LNCaP clone FGC (cell line): ENCODE results near the gene OAS2.

Experiments used
- DNase-seq: peaks from one replicate; pipeline ENCODE4 v3.0.0-alpha.2; 2011; ENCODE audit warnings: low read depth
- H3K4me3 ChIP-seq: 2 replicates; pipeline ENCODE4 v1.5.1; 2011; ENCODE audit warnings: mild to moderate bottlenecking, low read depth, low read length, control low read depth
- TF ChIP-seq, protein P1 (sequence below): IDR thresholded peaks from 2 replicates; pipeline ENCODE4 v1.5.1; 2012; ENCODE audit warnings: mild to moderate bottlenecking; ENCODE audit not compliant: control insufficient read depth, insufficient read depth; ENCODE audit errors: extremely low read depth

OAS2 gene

GRCh38 chr12:113050795-113051194 lies 72.5 kb downstream of the OAS2 start:
- TF ChIP-seq, protein P1, sequence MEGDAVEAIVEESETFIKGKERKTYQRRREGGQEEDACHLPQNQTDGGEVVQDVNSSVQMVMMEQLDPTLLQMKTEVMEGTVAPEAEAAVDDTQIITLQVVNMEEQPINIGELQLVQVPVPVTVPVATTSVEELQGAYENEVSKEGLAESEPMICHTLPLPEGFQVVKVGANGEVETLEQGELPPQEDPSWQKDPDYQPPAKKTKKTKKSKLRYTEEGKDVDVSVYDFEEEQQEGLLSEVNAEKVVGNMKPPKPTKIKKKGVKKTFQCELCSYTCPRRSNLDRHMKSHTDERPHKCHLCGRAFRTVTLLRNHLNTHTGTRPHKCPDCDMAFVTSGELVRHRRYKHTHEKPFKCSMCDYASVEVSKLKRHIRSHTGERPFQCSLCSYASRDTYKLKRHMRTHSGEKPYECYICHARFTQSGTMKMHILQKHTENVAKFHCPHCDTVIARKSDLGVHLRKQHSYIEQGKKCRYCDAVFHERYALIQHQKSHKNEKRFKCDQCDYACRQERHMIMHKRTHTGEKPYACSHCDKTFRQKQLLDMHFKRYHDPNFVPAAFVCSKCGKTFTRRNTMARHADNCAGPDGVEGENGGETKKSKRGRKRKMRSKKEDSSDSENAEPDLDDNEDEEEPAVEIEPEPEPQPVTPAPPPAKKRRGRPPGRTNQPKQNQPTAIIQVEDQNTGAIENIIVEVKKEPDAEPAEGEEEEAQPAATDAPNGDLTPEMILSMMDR: no peak
- no peak for DNase-seq
- no peak overlapping the region for H3K4me3 ChIP-seq

GRCh38 chr12:113051759-113052158 lies 73.4 kb downstream of the OAS2 start:
- TF ChIP-seq, protein P1: no peak
- DNase-seq: no peak
- no peak overlapping the region for H3K4me3 ChIP-seq

- no peak overlapping the region for H3K4me3 ChIP-seq
- DNase-seq: no peak
- TF ChIP-seq, protein P1: no peak
Observed at GRCh38 chr12:113052326-113052725, 74.0 kb downstream of the OAS2 start.

DNA sequence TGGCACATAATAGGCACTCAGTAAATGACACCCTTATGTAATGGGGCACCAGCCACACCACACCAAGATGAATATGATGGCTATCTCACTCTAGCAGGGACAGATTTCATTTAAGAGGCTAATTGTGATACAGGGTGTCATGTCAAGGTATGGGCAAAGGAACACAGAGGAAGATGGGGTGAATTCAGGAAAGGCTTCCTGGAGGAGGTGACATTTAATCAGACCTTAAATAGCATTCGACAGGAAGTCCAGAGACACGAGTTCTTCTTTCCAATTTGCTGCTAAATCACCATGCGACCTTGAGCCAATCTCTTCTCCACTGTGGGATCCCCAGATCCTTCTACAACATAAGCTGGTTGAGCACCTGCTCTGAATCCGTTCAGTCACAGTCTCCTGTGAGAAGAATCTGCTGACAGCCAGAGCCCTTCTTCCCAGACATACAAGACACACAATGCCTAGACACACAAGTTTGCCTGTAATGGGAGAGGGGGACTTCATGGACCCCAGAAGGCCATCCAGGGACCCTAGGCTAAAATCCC lies 76.7 kb downstream of the OAS2 start:
- TF ChIP-seq, protein P1: no peak

GRCh38 chr12:113055594-113056380 lies 77.5 kb downstream of the OAS2 start:
- TF ChIP-seq, protein P1: no peak
- DNase-seq: no peak
- no peak overlapping the region for H3K4me3 ChIP-seq

More for the DNA sequence above, 76.7 kb downstream of the OAS2 start:
- no peak for DNase-seq
- H3K4me3 ChIP-seq: no peak overlapping the region

GRCh38 chr12:113056381-113056630 lies 78.0 kb downstream of the OAS2 start:
- TF ChIP-seq, protein P1: no peak
- DNase-seq: no peak
- no peak overlapping the region for H3K4me3 ChIP-seq
